ENCODE results near the gene TPCN1. TPM values are rescaled to one million over a fixed set of nuclear protein-coding genes. Genes with fewer than 3 reads are reported as not detected.

The TPCN1 gene
- total and polyA plus RNA-seq, 2 of the 13 experiments (the other 11 are each of a cell fraction or from before 2014, with no cell fraction given): 8.0 to 26.8 TPM

DNA sequence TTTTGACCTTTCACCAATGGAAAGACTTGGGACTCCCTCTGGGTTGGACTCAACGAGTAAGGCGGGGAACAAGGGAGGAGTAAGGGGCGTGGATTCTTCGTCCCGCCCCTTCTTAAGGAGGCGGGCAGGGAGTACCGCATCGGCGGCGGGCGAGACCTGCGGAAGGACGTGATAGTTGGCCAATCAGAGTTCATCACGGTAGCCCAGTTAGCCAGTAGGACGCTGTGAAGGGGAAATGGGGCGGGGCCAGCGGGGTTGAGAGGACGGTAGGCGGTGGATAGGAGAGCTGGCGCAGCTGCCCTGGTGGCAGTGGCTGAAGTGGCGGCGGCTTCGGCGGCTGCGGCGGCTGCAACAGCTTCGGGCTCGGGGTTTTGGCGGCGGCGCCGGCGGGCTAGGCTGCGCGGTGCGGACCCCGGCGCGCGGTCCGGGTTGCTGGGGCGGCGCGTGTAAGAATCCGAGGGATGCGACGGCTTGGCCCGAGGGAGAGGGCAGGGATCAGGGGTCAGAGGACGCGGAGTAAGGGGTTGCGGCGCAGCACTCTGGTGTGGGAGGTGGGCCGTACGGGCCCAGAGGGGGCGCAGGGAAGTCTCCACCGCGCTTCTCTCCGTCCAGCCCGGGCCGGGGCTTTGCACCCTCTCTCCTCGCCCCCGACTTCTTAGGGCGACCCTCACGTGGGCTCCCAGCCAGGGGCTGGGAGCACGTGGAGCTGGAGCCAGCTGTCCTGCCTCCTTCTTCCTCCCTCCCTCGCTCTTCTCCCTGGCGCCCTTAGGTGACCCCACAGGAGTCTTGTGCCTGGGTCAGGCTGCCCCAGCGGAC lies at the start of gene TPCN1 (continued):
- TF ChIP-seq GRHL1 (CRISPR knock-in tag; conservative IDR thresholded peaks at IDR 0.05): no peak
- TF ChIP-seq, protein P1, sequence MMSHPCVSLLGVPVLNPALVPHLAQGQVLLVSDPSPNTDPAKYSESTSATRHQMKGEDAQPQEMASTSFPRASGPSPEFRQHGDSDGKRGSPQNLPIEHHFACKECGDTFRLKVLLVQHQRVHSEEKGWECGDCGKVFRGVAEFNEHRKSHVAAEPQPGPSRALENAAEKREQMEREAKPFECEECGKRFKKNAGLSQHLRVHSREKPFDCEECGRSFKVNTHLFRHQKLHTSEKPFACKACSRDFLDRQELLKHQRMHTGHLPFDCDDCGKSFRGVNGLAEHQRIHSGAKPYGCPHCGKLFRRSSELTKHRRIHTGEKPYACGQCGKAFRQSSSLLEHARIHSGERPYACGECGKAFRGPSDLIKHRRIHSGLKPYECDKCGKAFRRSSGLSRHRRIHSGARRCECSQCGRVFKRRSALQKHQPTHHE (CRISPR knock-in tag; IDR thresholded peaks at IDR 0.05; ENCODE audit: borderline replicate concordance): no peak
- no peak for TF ChIP-seq RORA (CRISPR knock-in tag; IDR thresholded peaks at IDR 0.05)
- no peak for TF ChIP-seq KDM1A (CRISPR knock-in tag; IDR thresholded peaks at IDR 0.05)
- TF ChIP-seq, protein P2, sequence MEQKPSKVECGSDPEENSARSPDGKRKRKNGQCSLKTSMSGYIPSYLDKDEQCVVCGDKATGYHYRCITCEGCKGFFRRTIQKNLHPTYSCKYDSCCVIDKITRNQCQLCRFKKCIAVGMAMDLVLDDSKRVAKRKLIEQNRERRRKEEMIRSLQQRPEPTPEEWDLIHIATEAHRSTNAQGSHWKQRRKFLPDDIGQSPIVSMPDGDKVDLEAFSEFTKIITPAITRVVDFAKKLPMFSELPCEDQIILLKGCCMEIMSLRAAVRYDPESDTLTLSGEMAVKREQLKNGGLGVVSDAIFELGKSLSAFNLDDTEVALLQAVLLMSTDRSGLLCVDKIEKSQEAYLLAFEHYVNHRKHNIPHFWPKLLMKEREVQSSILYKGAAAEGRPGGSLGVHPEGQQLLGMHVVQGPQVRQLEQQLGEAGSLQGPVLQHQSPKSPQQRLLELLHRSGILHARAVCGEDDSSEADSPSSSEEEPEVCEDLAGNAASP (CRISPR knock-in tag; IDR thresholded peaks at IDR 0.05; ENCODE audit: borderline replicate concordance): peak; percentile 89
- TF ChIP-seq, protein P3, sequence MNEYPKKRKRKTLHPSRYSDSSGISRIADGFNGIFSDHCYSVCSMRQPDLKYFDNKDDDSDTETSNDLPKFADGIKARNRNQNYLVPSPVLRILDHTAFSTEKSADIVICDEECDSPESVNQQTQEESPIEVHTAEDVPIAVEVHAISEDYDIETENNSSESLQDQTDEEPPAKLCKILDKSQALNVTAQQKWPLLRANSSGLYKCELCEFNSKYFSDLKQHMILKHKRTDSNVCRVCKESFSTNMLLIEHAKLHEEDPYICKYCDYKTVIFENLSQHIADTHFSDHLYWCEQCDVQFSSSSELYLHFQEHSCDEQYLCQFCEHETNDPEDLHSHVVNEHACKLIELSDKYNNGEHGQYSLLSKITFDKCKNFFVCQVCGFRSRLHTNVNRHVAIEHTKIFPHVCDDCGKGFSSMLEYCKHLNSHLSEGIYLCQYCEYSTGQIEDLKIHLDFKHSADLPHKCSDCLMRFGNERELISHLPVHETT (CRISPR knock-in tag; conservative IDR thresholded peaks at IDR 0.05): no peak
- TF ChIP-seq TOE1 (CRISPR knock-in tag; IDR thresholded peaks at IDR 0.05): no peak
- no peak for TF ChIP-seq CENPX (CRISPR knock-in tag; IDR thresholded peaks at IDR 0.05)
- peak; percentile 62 for TF ChIP-seq ZNF563 (CRISPR knock-in tag; IDR thresholded peaks at IDR 0.05)
- no peak for TF ChIP-seq ZNF660 (CRISPR knock-in tag; IDR thresholded peaks at IDR 0.05; ENCODE audit: borderline replicate concordance, low read depth)
- TF ChIP-seq ZNF451 (CRISPR knock-in tag; IDR thresholded peaks at IDR 0.05): no peak
- no peak for TF ChIP-seq ZBTB1 (CRISPR knock-in tag; IDR thresholded peaks at IDR 0.05; ENCODE audit: borderline replicate concordance)
- no peak for TF ChIP-seq ZNF629 (CRISPR knock-in tag; conservative IDR thresholded peaks at IDR 0.05)
- peak; percentile 43; the same call in 1 of the 2 replicates for TF ChIP-seq KDM2A (CRISPR knock-in tag; IDR thresholded peaks at IDR 0.05; ENCODE audit: borderline replicate concordance, low read depth)
- peak; percentile 56 for TF ChIP-seq SRSF4 (IDR thresholded peaks at IDR 0.05; ENCODE audit: low read depth, low read length, poor library complexity, severe bottlenecking)
- TF ChIP-seq RCOR2 (CRISPR knock-in tag; IDR thresholded peaks at IDR 0.05): no peak
- no peak for TF ChIP-seq NONO (IDR thresholded peaks at IDR 0.05)
- TF ChIP-seq NONO (CRISPR knock-in tag; conservative IDR thresholded peaks at IDR 0.05): peak; percentile 53; the same call in 1 of the 2 replicates
- TF ChIP-seq ZNF687 (CRISPR knock-in tag; IDR thresholded peaks at IDR 0.05): peak; percentile 83
